ENCODE results near the gene CHRNA1. TPM values are rescaled to one million over a fixed set of nuclear protein-coding genes. Genes with fewer than 3 reads are reported as not detected.

CHRNA1 gene
- total and polyA plus RNA-seq, 10 of the 15 experiments (the other 5 are each of a cell fraction or from before 2014, with no cell fraction given): 0.05 to 0.14 TPM; not detected in 8

- TF ChIP-seq NR2C2 (IDR thresholded peaks at IDR 0.05; ENCODE audit: borderline replicate concordance, control insufficient read depth, insufficient read length, low read depth) (no peak), RB1 (IDR thresholded peaks at IDR 0.05; ENCODE audit: borderline replicate concordance) (no peak), PAX8 (IDR thresholded peaks at IDR 0.05) (no peak), CHD4 (IDR thresholded peaks at IDR 0.05) (no peak), NR2F1 (conservative IDR thresholded peaks at IDR 0.05) (no peak), CBFB (IDR thresholded peaks at IDR 0.05; ENCODE audit: low read depth) (no peak)
These were observed 45.7 kb downstream of the CHRNA1 start (continued) for GRCh38 chr2:174718591-174718990.

GRCh38 chr2:174717916-174718315 is 46.4 kb downstream of the CHRNA1 start:
- ATAC-seq (no peak), FAIRE-seq (no peak), DNase-seq (ENCODE audit: low read depth, low spot score) (no peak)
- POLR2A ChIA-PET: no interaction called here
- H3K27ac ChIP-seq (ENCODE audit: control insufficient read depth, insufficient read depth): no peak overlapping the region
- RAD21 ChIA-PET (ENCODE audit: unreplicated experiment): no interaction called here
- H3K79me2 ChIP-seq (ENCODE audit: control insufficient read depth, insufficient read depth, low read length): no peaks in the 10 kb centered on the region
- intact Hi-C loops (cut with micrococcal nuclease; ENCODE audit: unreplicated experiment): no loop called here
- H3K4me3 ChIP-seq: no peak overlapping the region
- SMC1A ChIA-PET (ENCODE audit: uncharacterized antibody, unreplicated experiment): no interaction called here
- 53% methylated on average over 3 of the region's 3 CpGs for WGBS (ENCODE audit: insufficient coverage, insufficient replicate concordance, low lambda C conversion rate, missing lambda C conversion rate)
- no TSS peak for BruUV-seq (replicated peaks)
- in situ Hi-C loops (cut with MboI): no loop called here
- H3K27me3 ChIP-seq (replicated peaks in 1 of 2; ENCODE audit: control insufficient read depth in 2 of 2, insufficient read depth in 2 of 2, low read length in 1 of 2): no peaks in the 10 kb centered on the region; a peak in 1 of 4 replicates
- no peaks in the 10 kb centered on the region for H4K20me1 ChIP-seq (ENCODE audit: control insufficient read depth, insufficient read depth)
- H3K9me3 ChIP-seq (replicated peaks; ENCODE audit: control insufficient read depth, insufficient read depth, low read length): no peaks in the 10 kb centered on the region
- no peak overlapping the region for H3K4me2 ChIP-seq (ENCODE audit: control insufficient read depth, insufficient read depth)
- no peak for TF ChIP-seq SUZ12 (IDR thresholded peaks at IDR 0.05; ENCODE audit: unreplicated experiment)
- H3K36me3 ChIP-seq (ENCODE audit: control insufficient read depth in 2 of 2, insufficient read depth in 2 of 2, low read length in 1 of 2): no peaks in the 10 kb centered on the region
- H2AFZ ChIP-seq (ENCODE audit: control insufficient read depth, low read depth, low read length): no peak overlapping the region
- H3K4me1 ChIP-seq (ENCODE audit: control insufficient read depth, insufficient read depth, low read length): no peaks in the 10 kb centered on the region
- CTCF ChIA-PET: no interaction called here
- H3K9ac ChIP-seq (ENCODE audit: control insufficient read depth, insufficient read depth, low read length): no peak overlapping the region

DNA sequence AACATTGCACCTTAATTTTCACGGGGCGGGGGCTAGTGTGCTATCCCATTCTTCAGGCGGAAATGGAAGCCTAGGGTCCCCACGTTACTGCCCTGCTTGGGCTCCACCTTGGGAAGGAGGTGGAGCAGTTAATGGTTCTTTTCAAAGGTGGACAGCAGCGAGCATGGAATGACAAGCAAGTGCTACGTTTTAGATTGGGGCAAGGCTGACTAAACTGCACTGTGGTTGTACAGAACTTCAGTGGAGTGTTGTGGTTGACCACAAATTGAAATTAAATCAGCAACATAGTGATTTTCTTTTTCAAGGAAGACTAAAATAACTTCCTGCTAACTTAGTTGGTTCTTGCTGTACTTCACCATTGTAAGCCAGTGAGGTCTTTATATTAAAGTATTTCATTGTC is 47.0 kb downstream of the CHRNA1 start:
- no peak for DNase-seq (ENCODE audit: low read depth, low spot score)
- H3K36me3 ChIP-seq (ENCODE audit: control insufficient read depth in 2 of 2, insufficient read depth in 2 of 2, low read length in 1 of 2): no peaks in the 10 kb centered on the region
- no TSS peak for BruUV-seq (replicated peaks)
- ChIA-PET CTCF (no interaction called here), RAD21 (ENCODE audit: unreplicated experiment) (no interaction called here), SMC1A (ENCODE audit: uncharacterized antibody, unreplicated experiment) (no interaction called here), POLR2A (no interaction called here)
- H3K79me2 ChIP-seq (ENCODE audit: control insufficient read depth, insufficient read depth, low read length): no peaks in the 10 kb centered on the region
- 22% methylated on average over 6 of the region's 6 CpGs for WGBS (ENCODE audit: insufficient coverage, insufficient replicate concordance, low lambda C conversion rate, missing lambda C conversion rate)
- intact Hi-C loops (cut with micrococcal nuclease; ENCODE audit: unreplicated experiment) (no loop called here), in situ Hi-C loops (cut with MboI) (no loop called here)
- no peak for ATAC-seq
- H3K9ac ChIP-seq (ENCODE audit: control insufficient read depth, insufficient read depth, low read length): no peak overlapping the region
- H3K4me2 ChIP-seq (ENCODE audit: control insufficient read depth, insufficient read depth): no peak overlapping the region
- H4K20me1 ChIP-seq (ENCODE audit: control insufficient read depth, insufficient read depth): no peaks in the 10 kb centered on the region
- no peak overlapping the region for H2AFZ ChIP-seq (ENCODE audit: control insufficient read depth, low read depth, low read length)
- H3K9me3 ChIP-seq (replicated peaks; ENCODE audit: control insufficient read depth, insufficient read depth, low read length): no peaks in the 10 kb centered on the region
- no peak for FAIRE-seq
- no peaks in the 10 kb centered on the region for H3K4me1 ChIP-seq (ENCODE audit: control insufficient read depth, insufficient read depth, low read length)
- H3K4me3 ChIP-seq: no peak overlapping the region
- no peaks in the 10 kb centered on the region; a peak in 1 of 4 replicates for H3K27me3 ChIP-seq (replicated peaks in 1 of 2; ENCODE audit: control insufficient read depth in 2 of 2, insufficient read depth in 2 of 2, low read length in 1 of 2)
- H3K27ac ChIP-seq (ENCODE audit: control insufficient read depth, insufficient read depth): no peak overlapping the region
- TF ChIP-seq ELK1 (IDR thresholded peaks at IDR 0.05; ENCODE audit: low read depth, low read length) (no peak), MYC (IDR thresholded peaks at IDR 0.05; ENCODE audit: insufficient read depth, insufficient read length, insufficient replicate concordance, low read length, severe bottlenecking) (no peak), LARP7 (IDR thresholded peaks at IDR 0.05) (no peak), RUNX3 (IDR thresholded peaks at IDR 0.05; ENCODE audit: low read length) (peak; percentile 68)
- TF ChIP-seq, protein P1, sequence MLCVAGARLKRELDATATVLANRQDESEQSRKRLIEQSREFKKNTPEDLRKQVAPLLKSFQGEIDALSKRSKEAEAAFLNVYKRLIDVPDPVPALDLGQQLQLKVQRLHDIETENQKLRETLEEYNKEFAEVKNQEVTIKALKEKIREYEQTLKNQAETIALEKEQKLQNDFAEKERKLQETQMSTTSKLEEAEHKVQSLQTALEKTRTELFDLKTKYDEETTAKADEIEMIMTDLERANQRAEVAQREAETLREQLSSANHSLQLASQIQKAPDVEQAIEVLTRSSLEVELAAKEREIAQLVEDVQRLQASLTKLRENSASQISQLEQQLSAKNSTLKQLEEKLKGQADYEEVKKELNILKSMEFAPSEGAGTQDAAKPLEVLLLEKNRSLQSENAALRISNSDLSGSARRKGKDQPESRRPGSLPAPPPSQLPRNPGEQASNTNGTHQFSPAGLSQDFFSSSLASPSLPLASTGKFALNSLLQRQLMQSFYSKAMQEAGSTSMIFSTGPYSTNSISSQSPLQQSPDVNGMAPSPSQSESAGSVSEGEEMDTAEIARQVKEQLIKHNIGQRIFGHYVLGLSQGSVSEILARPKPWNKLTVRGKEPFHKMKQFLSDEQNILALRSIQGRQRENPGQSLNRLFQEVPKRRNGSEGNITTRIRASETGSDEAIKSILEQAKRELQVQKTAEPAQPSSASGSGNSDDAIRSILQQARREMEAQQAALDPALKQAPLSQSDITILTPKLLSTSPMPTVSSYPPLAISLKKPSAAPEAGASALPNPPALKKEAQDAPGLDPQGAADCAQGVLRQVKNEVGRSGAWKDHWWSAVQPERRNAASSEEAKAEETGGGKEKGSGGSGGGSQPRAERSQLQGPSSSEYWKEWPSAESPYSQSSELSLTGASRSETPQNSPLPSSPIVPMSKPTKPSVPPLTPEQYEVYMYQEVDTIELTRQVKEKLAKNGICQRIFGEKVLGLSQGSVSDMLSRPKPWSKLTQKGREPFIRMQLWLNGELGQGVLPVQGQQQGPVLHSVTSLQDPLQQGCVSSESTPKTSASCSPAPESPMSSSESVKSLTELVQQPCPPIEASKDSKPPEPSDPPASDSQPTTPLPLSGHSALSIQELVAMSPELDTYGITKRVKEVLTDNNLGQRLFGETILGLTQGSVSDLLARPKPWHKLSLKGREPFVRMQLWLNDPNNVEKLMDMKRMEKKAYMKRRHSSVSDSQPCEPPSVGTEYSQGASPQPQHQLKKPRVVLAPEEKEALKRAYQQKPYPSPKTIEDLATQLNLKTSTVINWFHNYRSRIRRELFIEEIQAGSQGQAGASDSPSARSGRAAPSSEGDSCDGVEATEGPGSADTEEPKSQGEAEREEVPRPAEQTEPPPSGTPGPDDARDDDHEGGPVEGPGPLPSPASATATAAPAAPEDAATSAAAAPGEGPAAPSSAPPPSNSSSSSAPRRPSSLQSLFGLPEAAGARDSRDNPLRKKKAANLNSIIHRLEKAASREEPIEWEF (IDR thresholded peaks at IDR 0.05; ENCODE audit: insufficient replicate concordance, low read depth, low read length): no peak
